HG02588 (cell line): ENCODE measurements around the gene POLE2.
"Not testable (repeated sequence)": the region's sequence is repeated elsewhere in the genome, so short reads cannot be mapped to it uniquely, and the experiment has no call there.

ENCODE experiments used
- ATAC-seq: cut with Tn5 transposase; IDR thresholded peaks from one replicate; pipeline ENCODE4 v1.9.1; 2021; ENCODE audit warnings: mild to moderate bottlenecking, moderate library complexity; ENCODE audit not compliant: unreplicated experiment

The POLE2 gene

GRCh38 chr14:49619730-49620129, 68.3 kb downstream of the POLE2 start:
- no peak for ATAC-seq

GRCh38 chr14:49619273-49619672, 68.7 kb downstream of the POLE2 start:
- ATAC-seq: not testable (repeated sequence)

DNA sequence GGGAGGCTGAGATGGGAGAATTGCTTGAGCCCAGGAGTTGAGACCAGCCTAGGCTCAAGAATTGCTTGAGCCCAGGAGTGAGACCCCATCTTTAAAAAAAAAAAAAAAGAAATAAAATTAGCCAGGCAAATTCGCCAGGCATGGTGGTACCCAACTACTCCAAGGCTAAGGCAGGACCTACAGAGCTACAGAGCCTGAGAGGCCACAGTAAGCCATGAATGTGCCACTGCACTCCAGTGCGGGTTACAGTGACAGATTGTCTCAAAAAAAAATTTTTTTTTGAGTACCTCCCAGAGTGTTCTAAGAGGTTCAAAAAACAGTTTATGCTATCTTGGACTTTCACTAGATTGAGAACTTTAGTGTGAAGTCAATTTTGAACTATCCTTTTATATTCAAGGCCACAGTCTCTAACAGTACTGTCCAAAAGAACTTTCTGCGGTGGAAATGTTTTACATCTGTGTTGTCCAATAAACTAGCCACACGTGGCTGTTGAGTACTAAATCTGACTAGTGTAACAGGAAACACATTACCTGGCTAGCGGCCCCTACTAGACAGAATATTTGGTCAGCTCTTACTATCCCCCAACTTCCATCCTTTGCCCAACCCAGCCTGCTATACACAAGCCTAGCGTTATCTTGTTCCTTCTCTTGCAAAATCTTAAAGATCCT, 70.0 kb downstream of the POLE2 start:
- ATAC-seq: no peak

DNA sequence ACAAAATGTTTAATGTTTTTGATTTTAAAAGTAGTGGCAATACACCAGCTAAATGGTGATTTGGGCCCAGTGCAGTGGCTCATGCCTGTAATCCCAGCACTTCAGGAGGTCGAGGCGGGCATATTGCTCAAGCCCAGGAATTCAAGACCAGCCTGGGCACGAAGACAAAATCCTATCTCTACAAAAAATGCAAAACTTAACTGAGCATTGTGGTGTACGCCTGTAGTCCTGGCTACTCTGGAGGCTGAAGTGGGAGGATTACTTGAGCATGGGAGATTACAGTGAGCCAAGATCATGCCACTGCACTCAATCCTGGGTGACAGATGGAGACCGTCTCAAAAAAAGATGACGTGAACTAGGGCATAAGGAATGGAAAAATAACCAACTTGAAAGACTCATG, 72.2 kb downstream of the POLE2 start:
- ATAC-seq: no peak

GRCh38 chr14:49614196-49614595, 73.8 kb downstream of the POLE2 start:
- ATAC-seq: no peak

DNA sequence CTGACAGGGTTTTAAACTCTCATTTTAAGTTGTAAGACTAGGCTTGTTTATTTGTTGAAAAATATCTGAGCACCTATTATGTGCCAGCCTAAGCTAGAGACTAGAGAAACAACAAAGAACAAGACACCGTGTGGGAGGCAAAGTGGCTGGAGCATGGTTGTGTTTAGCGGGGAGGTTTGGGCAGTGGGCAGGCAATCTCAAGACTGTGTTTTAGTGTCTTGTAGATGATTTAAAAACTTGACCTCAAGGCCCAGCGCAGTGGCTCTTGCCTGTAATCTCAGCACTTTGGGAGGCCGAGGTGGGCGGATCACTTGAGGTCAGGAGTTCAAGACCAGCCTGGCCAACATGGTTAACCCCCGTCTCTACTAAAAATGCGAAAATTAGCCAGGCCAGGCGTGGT, 75.3 kb downstream of the POLE2 start:
- ATAC-seq: no peak

DNA sequence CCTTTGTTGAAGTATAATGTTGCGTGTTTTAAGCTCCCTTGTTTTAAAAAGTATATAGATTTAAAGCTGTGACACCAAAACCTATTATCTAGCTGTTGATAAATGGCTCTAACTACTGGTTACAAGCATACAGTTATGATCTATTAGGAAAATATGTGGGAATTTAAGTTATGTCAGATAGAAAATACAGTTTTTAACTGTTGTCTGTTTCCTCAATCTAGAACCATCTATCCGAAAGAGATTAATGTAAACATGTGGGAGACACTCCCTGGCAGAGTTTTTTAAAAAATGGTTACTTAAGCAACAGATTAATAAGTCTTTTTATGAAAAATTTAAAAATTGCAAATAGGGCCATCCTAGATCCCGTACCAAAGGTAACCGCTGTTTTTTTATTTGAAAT, 75.8 kb downstream of the POLE2 start:
- ATAC-seq: no peak

DNA sequence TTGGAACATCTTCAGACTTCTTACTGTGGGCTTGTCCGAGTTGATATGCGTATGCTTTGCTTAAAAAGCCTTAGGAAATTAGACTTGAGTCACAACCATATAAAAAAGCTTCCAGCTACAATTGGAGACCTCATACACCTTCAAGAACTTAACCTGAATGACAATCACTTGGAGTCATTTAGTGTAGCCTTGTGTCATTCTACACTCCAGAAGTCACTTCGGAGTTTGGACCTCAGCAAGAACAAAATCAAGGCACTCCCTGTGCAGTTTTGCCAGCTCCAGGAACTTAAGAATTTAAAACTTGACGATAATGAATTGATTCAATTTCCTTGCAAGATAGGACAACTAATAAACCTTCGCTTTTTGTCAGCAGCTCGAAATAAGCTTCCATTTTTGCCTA, 80.4 kb downstream of the POLE2 start:
- no peak for ATAC-seq

- ATAC-seq: peak; percentile 47
Measured at GRCh38 chr14:49598485-49599300, 89.3 kb downstream of the POLE2 start, which contains the start of gene LRR1. Gene LRR1, plus strand, starts transcription at chr14:49598940. Its CDS starts 81 bp downstream, at chr14:49599021.

DNA sequence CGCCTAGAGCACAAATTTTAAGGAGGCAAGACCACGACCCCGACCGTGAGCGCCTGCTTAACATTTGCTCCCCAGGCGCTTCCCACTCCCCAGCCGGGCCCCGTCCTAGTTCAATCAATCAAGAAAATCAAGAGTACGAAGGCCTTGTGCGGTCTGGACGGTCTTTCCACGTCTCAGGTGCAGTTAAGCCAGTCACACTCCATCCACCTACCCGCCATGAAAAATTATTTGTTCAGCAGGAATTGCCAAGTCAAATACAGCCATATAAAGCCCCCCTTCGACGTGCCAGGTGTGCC, 89.9 kb downstream of the POLE2 start:
- ATAC-seq: no peak

DNA sequence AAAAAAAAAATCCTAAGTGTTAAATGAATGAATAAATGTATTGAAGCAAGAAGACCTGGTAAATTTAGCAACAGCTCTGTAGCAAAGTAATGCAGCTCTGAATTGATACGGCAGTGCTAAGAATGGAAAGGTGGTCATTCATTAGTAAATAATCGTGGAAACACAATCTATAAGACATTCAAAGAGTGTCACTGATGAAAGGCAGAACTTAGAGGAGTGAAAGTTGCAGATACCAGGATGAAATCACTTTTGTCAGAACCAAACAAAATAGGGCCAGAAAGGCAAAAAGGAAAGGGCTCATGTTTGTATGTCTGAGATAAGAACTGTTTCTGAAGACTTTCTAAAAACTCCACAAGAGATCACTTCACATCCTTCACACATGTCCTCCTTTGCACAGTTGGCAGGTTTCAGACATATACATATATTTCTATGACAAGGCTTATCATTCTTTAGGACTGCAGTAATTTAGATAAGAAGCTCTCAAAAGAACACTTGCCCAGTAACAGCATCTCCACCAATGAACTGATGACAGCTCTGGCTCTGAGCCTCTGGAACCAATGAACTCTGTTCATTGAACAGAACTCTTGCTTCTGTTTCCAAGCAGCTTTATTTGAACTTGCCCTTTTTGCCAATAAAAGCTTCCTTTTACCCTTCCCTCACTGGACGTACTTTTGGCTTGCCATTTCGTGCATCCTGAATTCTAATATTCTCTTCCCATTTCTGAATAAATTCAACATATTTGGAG, 93.5 kb downstream of the POLE2 start:
- ATAC-seq: no peak
